ENCODE data around the gene PDLIM1.

GRCh38 chr10:95209509-95210127 is 81.2 kb downstream of the PDLIM1 start:
- TF ChIP-seq, protein P1, sequence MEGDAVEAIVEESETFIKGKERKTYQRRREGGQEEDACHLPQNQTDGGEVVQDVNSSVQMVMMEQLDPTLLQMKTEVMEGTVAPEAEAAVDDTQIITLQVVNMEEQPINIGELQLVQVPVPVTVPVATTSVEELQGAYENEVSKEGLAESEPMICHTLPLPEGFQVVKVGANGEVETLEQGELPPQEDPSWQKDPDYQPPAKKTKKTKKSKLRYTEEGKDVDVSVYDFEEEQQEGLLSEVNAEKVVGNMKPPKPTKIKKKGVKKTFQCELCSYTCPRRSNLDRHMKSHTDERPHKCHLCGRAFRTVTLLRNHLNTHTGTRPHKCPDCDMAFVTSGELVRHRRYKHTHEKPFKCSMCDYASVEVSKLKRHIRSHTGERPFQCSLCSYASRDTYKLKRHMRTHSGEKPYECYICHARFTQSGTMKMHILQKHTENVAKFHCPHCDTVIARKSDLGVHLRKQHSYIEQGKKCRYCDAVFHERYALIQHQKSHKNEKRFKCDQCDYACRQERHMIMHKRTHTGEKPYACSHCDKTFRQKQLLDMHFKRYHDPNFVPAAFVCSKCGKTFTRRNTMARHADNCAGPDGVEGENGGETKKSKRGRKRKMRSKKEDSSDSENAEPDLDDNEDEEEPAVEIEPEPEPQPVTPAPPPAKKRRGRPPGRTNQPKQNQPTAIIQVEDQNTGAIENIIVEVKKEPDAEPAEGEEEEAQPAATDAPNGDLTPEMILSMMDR (IDR thresholded peaks at IDR 0.05; ENCODE audit: insufficient read depth, low read length) = no peak
- TF ChIP-seq POLR2AphosphoS5 (IDR thresholded peaks at IDR 0.05; ENCODE audit: low read depth) = no peak

Data from HL-60 (cell line).